ENCODE results near the gene CREG2.

The CREG2 gene

DNA sequence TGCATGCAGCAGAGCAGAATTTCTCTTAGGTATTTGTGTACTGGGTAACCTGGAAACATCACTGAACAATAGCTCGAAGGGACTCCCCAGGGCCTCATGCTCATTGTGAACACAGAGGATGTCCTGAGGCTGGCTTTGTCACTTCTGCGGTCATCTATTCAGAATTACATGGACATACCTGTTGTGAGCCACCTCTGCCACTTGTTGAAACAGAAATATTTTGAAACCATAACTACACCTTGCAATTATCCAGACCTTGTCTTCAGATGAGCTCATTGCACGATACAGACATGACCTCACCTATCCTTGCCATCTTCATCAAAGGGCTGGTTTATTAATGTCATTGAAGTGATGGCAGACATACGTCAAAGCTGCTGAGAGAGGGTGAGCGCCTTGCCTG is 23.4 kb upstream of the CREG2 start:
- ChIA-PET CTCF (interaction anchor here (1.0 kb wide), 1 partner anchor 8 kb away, joined by 5 read pairs; no protein-coding TSS in a partner anchor), POLR2A (ENCODE audit: low non-redundant PET) (no interaction called here)
- DNase-seq (ENCODE audit: low spot score), result no peak
- TF ChIP-seq, protein P1, sequence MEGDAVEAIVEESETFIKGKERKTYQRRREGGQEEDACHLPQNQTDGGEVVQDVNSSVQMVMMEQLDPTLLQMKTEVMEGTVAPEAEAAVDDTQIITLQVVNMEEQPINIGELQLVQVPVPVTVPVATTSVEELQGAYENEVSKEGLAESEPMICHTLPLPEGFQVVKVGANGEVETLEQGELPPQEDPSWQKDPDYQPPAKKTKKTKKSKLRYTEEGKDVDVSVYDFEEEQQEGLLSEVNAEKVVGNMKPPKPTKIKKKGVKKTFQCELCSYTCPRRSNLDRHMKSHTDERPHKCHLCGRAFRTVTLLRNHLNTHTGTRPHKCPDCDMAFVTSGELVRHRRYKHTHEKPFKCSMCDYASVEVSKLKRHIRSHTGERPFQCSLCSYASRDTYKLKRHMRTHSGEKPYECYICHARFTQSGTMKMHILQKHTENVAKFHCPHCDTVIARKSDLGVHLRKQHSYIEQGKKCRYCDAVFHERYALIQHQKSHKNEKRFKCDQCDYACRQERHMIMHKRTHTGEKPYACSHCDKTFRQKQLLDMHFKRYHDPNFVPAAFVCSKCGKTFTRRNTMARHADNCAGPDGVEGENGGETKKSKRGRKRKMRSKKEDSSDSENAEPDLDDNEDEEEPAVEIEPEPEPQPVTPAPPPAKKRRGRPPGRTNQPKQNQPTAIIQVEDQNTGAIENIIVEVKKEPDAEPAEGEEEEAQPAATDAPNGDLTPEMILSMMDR (conservative IDR thresholded peaks at IDR 0.05; ENCODE audit: low read depth), result no peak
- no peak overlapping the region for H3K27ac ChIP-seq

- POLR2A ChIA-PET (ENCODE audit: low non-redundant PET), result no interaction called here
- no peak for DNase-seq (ENCODE audit: low spot score)
- TF ChIP-seq, protein P1 (conservative IDR thresholded peaks at IDR 0.05; ENCODE audit: low read depth), result no peak
- H3K27ac ChIP-seq, result no peak overlapping the region
- CTCF ChIA-PET, result no interaction called here
Observed at GRCh38 chr2:101410114-101410513, 22.8 kb upstream of the CREG2 start.

GRCh38 chr2:101409699-101410098 is 22.4 kb upstream of the CREG2 start:
- CTCF ChIA-PET, result no interaction called here
- no peak for DNase-seq (ENCODE audit: low spot score)
- TF ChIP-seq, protein P1 (conservative IDR thresholded peaks at IDR 0.05; ENCODE audit: low read depth), result no peak
- no peak overlapping the region for H3K27ac ChIP-seq
- POLR2A ChIA-PET (ENCODE audit: low non-redundant PET), result no interaction called here

DNA sequence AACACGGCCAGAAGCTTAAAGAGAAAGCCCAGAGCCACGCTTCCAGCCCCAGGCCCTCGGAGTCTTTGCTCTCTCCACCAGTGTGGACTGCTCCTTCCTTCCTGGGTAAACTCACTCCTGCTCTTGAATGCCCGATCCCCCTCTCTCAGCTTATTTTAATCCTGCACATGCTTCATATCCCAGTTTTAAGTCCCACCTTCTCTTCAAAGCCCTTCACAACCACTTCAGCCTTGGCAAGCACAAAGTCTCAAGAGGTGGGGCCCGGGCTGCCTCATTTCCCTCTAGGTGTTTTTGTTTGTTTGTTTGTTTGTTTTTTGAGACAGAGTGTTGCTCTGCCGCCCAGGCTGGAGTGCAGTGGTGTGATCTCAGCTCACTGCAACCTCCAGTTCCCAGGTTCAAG is 21.6 kb upstream of the CREG2 start:
- TF ChIP-seq, protein P1 (conservative IDR thresholded peaks at IDR 0.05; ENCODE audit: low read depth), result no peak
- no peak for DNase-seq (ENCODE audit: low spot score)
- no peak overlapping the region for H3K27ac ChIP-seq
- CTCF ChIA-PET, result interaction anchor here (0.6 to 0.8 kb wide), 2 partner anchors 67 to 290 kb away, joined by 3 to 4 read pairs; no protein-coding TSS in a partner anchor
- POLR2A ChIA-PET (ENCODE audit: low non-redundant PET), result no interaction called here

GRCh38 chr2:101405351-101405899 is 18.1 kb upstream of the CREG2 start:
- H3K27ac ChIP-seq, result no peak overlapping the region
- POLR2A ChIA-PET (ENCODE audit: low non-redundant PET), result no interaction called here
- no peak for DNase-seq (ENCODE audit: low spot score)
- CTCF ChIA-PET, result no interaction called here
- TF ChIP-seq, protein P1 (conservative IDR thresholded peaks at IDR 0.05; ENCODE audit: low read depth), result no peak

DNA sequence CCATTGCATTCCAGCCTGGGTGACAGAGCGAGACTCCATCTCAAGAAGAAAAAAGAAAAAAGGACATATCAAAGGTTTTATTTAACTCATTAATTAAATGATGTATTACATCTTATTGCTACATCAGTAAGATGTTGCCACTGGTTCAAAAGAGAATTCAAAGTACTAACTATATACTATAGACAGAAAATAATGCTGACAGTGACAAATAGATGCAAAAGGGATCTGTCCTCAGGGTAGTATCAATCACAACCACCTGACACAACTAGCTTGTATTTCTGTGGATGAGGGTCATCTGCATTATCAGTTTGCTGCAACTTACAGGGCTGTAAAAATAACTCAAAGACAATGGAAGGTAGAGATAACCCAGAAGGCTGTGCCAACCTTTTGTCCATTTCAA is 16.4 kb upstream of the CREG2 start:
- CTCF ChIA-PET, result interaction anchor here (0.5 to 0.6 kb wide), 2 partner anchors 62 to 419 kb away, joined by 3 read pairs; no protein-coding TSS in a partner anchor
- POLR2A ChIA-PET (ENCODE audit: low non-redundant PET), result no interaction called here
- DNase-seq (ENCODE audit: low spot score), result no peak
- TF ChIP-seq, protein P1 (conservative IDR thresholded peaks at IDR 0.05; ENCODE audit: low read depth), result no peak
- H3K27ac ChIP-seq, result no peak overlapping the region
